CD4-positive, alpha-beta memory T cell (primary cell): ENCODE data around the gene P3H1. TPM values are rescaled to one million over a fixed set of nuclear protein-coding genes. Genes with fewer than 3 reads are reported as not detected.

Experiments used
- CTCF ChIA-PET: fragments of 350-600 bp; sonication (Branson Sonifier 250); formaldehyde crosslinking; loops from one replicate; lab custom pipeline; 2021; ENCODE audit warnings: inconsistent platforms; ENCODE audit not compliant: partially characterized antibody; lab: Charles Lee
- POLR2A ChIA-PET: fragments of 350-600 bp; sonication (Branson Sonifier 250); formaldehyde crosslinking; loops from one replicate; lab custom pipeline; 2021; ENCODE audit not compliant: partially characterized antibody; lab: Charles Lee
- DNase-seq, 5 donors: peaks; one replicate each; pipeline versions ENCODE4 v3.0.0 to v3.0.0-alpha.2; 2020 to 2022; ENCODE audit warnings: mixed read lengths in 1 of 5
- H3K27ac ChIP-seq: one replicate; pipeline ENCODE4 v1.7.0; 2013; ENCODE audit warnings: low read depth, low read length
- H3K27me3 ChIP-seq: 2 replicates; pipeline ENCODE4 v1.7.0; 2013; ENCODE audit warnings: mild to moderate bottlenecking, low read length, moderate library complexity; ENCODE audit not compliant: insufficient read depth
- H3K36me3 ChIP-seq: 2 replicates; pipeline ENCODE4 v1.7.0; 2013; ENCODE audit warnings: mild to moderate bottlenecking, low read length, moderate library complexity; ENCODE audit not compliant: insufficient read depth
- H3K4me1 ChIP-seq: 2 replicates; pipeline ENCODE4 v1.7.0; 2013; ENCODE audit warnings: mild to moderate bottlenecking, low read length, moderate library complexity; ENCODE audit not compliant: insufficient read depth
- H3K4me3 ChIP-seq, 2 donors: one replicate each; pipeline ENCODE4 v1.7.0; 2013; ENCODE audit warnings: low read length in 2 of 2, mild to moderate bottlenecking in 1 of 2
- H3K9me3 ChIP-seq, 2 donors: one replicate each; pipeline ENCODE4 v1.7.0; 2013; ENCODE audit warnings: low read length in 2 of 2, control low read depth in 1 of 2; ENCODE audit not compliant: control insufficient read depth in 1 of 2
- H3K27ac Mint-ChIP-seq, 7 donors: one replicate each; pipeline ENCODE4 v1.8.0; 2020 to 2021; ENCODE audit warnings: mixed read lengths in 7 of 7, mild to moderate bottlenecking in 6 of 7, inconsistent platforms in 3 of 7, moderate library complexity in 3 of 7
- H3K27me3 Mint-ChIP-seq, 2 donors: one replicate each; pipeline ENCODE4 v1.8.0; 2020 to 2021; ENCODE audit warnings: mixed read lengths in 2 of 2
- H3K36me3 Mint-ChIP-seq, 2 donors: one replicate each; pipeline ENCODE4 v1.8.0; 2020 to 2021; ENCODE audit warnings: mixed read lengths in 2 of 2, inconsistent platforms in 1 of 2, mild to moderate bottlenecking in 1 of 2
- H3K4me1 Mint-ChIP-seq, 4 donors: one replicate each; pipeline ENCODE4 v1.8.0; 2020 to 2021; ENCODE audit warnings: mixed read lengths in 4 of 4, mild to moderate bottlenecking in 1 of 4
- H3K4me3 Mint-ChIP-seq, 8 donors: one replicate each; pipeline ENCODE4 v1.8.0; 2020 to 2021; ENCODE audit warnings: mixed read lengths in 8 of 8, mild to moderate bottlenecking in 7 of 8, moderate library complexity in 6 of 8, inconsistent platforms in 3 of 8
- H3K9me3 Mint-ChIP-seq, 8 donors: one replicate each; pipeline ENCODE4 v1.8.0; 2020 to 2021; ENCODE audit warnings: mixed read lengths in 8 of 8, mild to moderate bottlenecking in 5 of 8, inconsistent platforms in 3 of 8, moderate library complexity in 1 of 8
- intact Hi-C: fragments of 100-400 bp; cut with micrococcal nuclease; formaldehyde crosslinking; loops from one replicate; pipeline ENCODE4 v1.15.1; 2023
- polyA plus RNA-seq, 2 donors: library from polyadenylated mRNA; unstranded; fragments of 300-500 nt; fragmentation: Illumina TruSeq; gene quantifications; one replicate each; pipeline ENCODE4 v1.2.3, GENCODE V29; 2021
- total RNA-seq, 2 experiments: library from RNA; stranded (reverse); gene quantifications; one replicate each; pipeline ENCODE4 v1.2.3, GENCODE V29; 2021

P3H1 gene
- total and polyA plus RNA-seq, 4 experiments from 2014 or later, result 7.5 to 56.6 (median 33.9) TPM

GRCh38 chr1:42806171-42806570, 39.3 kb upstream of the P3H1 start:
- Mint-ChIP-seq H3K4me1 (peaks cover 3 to 10% (median 6%) of the 10 kb centered on the region in 4 donors), H3K9me3 (no peaks in the 10 kb centered on the region), H3K36me3 (peaks cover 12 to 18% of the 10 kb centered on the region in 2 donors), H3K27me3 (no peaks in the 10 kb centered on the region), H3K4me3 (no peak overlapping the region), H3K27ac (no peak overlapping the region)
- POLR2A ChIA-PET, result interaction anchor here (1.9 to 2.6 kb wide), 2 partner anchors 10 to 39 kb away, joined by 7 to 8 read pairs; partner anchors contain the start of genes C1orf50, ERMAP and P3H1
- Histone ChIP-seq H3K4me1 (peaks cover 7% of the 10 kb centered on the region), H3K27me3 (no peaks in the 10 kb centered on the region), H3K4me3 (no peak overlapping the region), H3K9me3 (no peaks in the 10 kb centered on the region), H3K36me3 (no peaks in the 10 kb centered on the region), H3K27ac (no peak overlapping the region)
- intact Hi-C loops, result no loop called here
- no peak for DNase-seq
- CTCF ChIA-PET, result no interaction called here

- Mint-ChIP-seq H3K4me1 (peaks cover 0 to 7% (median 2%) of the 10 kb centered on the region in 4 donors), H3K27me3 (peaks cover 0 to 2% of the 10 kb centered on the region in 2 donors), H3K9me3 (no peaks in the 10 kb centered on the region), H3K27ac (no peak overlapping the region), H3K36me3 (peaks cover 12 to 13% of the 10 kb centered on the region in 2 donors), H3K4me3 (no peak overlapping the region)
- ChIA-PET POLR2A (no interaction called here), CTCF (interaction anchor here (0.6 kb wide), 1 partner anchor 72 kb away, joined by 3 read pairs; no protein-coding TSS in a partner anchor)
- Histone ChIP-seq H3K36me3 (no peaks in the 10 kb centered on the region), H3K4me1 (no peaks in the 10 kb centered on the region), H3K4me3 (no peak overlapping the region), H3K27me3 (no peaks in the 10 kb centered on the region), H3K9me3 (no peaks in the 10 kb centered on the region), H3K27ac (no peak overlapping the region)
- intact Hi-C loops, result no loop called here
- DNase-seq, result no peak
Observed at GRCh38 chr1:42801832-42802473, 35.1 kb upstream of the P3H1 start.

GRCh38 chr1:42797979-42798378, 31.2 kb upstream of the P3H1 start:
- H3K4me3 Mint-ChIP-seq, result no peak overlapping the region
- Histone ChIP-seq H3K4me3 (no peak overlapping the region), H3K9me3 (no peaks in the 10 kb centered on the region), H3K27ac (no peak overlapping the region), H3K27me3 (no peaks in the 10 kb centered on the region), H3K36me3 (no peaks in the 10 kb centered on the region), H3K4me1 (no peaks in the 10 kb centered on the region)
- DNase-seq, result no peak
- ChIA-PET POLR2A (no interaction called here), CTCF (interaction anchor here (1.5 kb wide), 1 partner anchor 15 kb away, joined by 3 read pairs; no protein-coding TSS in a partner anchor)
- H3K27me3 Mint-ChIP-seq, result peaks cover 0 to 2% of the 10 kb centered on the region in 2 donors
- no peaks in the 10 kb centered on the region for H3K4me1 Mint-ChIP-seq
- H3K27ac Mint-ChIP-seq, result no peak overlapping the region
- intact Hi-C loops, result no loop called here
- no peaks in the 10 kb centered on the region for H3K36me3 Mint-ChIP-seq
- H3K9me3 Mint-ChIP-seq, result no peaks in the 10 kb centered on the region

GRCh38 chr1:42797414-42797813, 30.6 kb upstream of the P3H1 start:
- Mint-ChIP-seq H3K27me3 (peaks cover 0 to 2% of the 10 kb centered on the region in 2 donors), H3K9me3 (no peaks in the 10 kb centered on the region)

GRCh38 chr1:42793824-42794223, 27.0 kb upstream of the P3H1 start:
- Mint-ChIP-seq H3K4me1 (no peaks in the 10 kb centered on the region), H3K4me3 (no peak overlapping the region), H3K36me3 (no peaks in the 10 kb centered on the region), H3K9me3 (no peaks in the 10 kb centered on the region), H3K27ac (no peak overlapping the region), H3K27me3 (peaks cover 0 to 2% of the 10 kb centered on the region in 2 donors)
- ChIA-PET POLR2A (interaction anchor here (1.0 kb wide), 1 partner anchor 23 kb away, joined by 4 read pairs; the partner anchor contains the start of gene ERMAP), CTCF (no interaction called here)
- no peaks in the 10 kb centered on the region for H3K4me1 ChIP-seq
- no peaks in the 10 kb centered on the region for H3K9me3 ChIP-seq
- no peaks in the 10 kb centered on the region for H3K36me3 ChIP-seq
- no peak for DNase-seq
- no peaks in the 10 kb centered on the region for H3K27me3 ChIP-seq
- intact Hi-C loops, result no loop called here
- H3K27ac ChIP-seq, result no peak overlapping the region
- H3K4me3 ChIP-seq, result no peak overlapping the region

More at GRCh38 chr1:42797414-42797813, 30.6 kb upstream of the P3H1 start:
- Mint-ChIP-seq H3K36me3 (no peaks in the 10 kb centered on the region), H3K4me1 (no peaks in the 10 kb centered on the region), H3K4me3 (no peak overlapping the region), H3K27ac (no peak overlapping the region)
- POLR2A ChIA-PET, result no interaction called here
- CTCF ChIA-PET, result interaction anchor here (1.5 kb wide), 1 partner anchor 15 kb away, joined by 3 read pairs; no protein-coding TSS in a partner anchor
- Histone ChIP-seq H3K27me3 (no peaks in the 10 kb centered on the region), H3K4me3 (no peak overlapping the region), H3K36me3 (no peaks in the 10 kb centered on the region), H3K9me3 (no peaks in the 10 kb centered on the region), H3K4me1 (no peaks in the 10 kb centered on the region), H3K27ac (no peak overlapping the region)
- intact Hi-C loops, result no loop called here
- DNase-seq, result no peak

GRCh38 chr1:42788021-42788420, 21.2 kb upstream of the P3H1 start:
- Mint-ChIP-seq H3K4me1 (peaks cover 7 to 23% (median 12%) of the 10 kb centered on the region in 4 donors), H3K9me3 (no peaks in the 10 kb centered on the region), H3K4me3 (peak overlapping the region in 1 of 8 donors; percentile 6), H3K27ac (peak overlapping the region in 1 of 7 donors; percentile 19), H3K36me3 (peaks cover 3% of the 10 kb centered on the region in 2 donors), H3K27me3 (no peaks in the 10 kb centered on the region)
- Histone ChIP-seq H3K4me3 (no peak overlapping the region), H3K27ac (no peak overlapping the region), H3K4me1 (peaks cover 14% of the 10 kb centered on the region), H3K36me3 (no peaks in the 10 kb centered on the region), H3K27me3 (no peaks in the 10 kb centered on the region), H3K9me3 (no peaks in the 10 kb centered on the region)
- intact Hi-C loops, result no loop called here
- CTCF ChIA-PET, result no interaction called here
- POLR2A ChIA-PET, result no interaction called here
- no peak for DNase-seq

- Histone ChIP-seq H3K4me1 (peaks cover 14% of the 10 kb centered on the region), H3K27ac (no peak overlapping the region), H3K27me3 (no peaks in the 10 kb centered on the region), H3K36me3 (no peaks in the 10 kb centered on the region), H3K9me3 (no peaks in the 10 kb centered on the region), H3K4me3 (no peak overlapping the region)
- Mint-ChIP-seq H3K4me3 (peak overlapping the region in 7 of 8 donors; percentile 85 to 94 (median 89)), H3K4me1 (peaks cover 8 to 23% (median 13%) of the 10 kb centered on the region in 4 donors), H3K27ac (peak overlapping the region in 4 of 7 donors; percentile 21 to 90 (median 56)), H3K36me3 (peaks cover 8 to 10% of the 10 kb centered on the region in 2 donors), H3K27me3 (no peaks in the 10 kb centered on the region), H3K9me3 (peaks cover 0 to 2% (median 0%) of the 10 kb centered on the region in 8 donors)
- ChIA-PET POLR2A (interaction anchor here (1.6 to 2.9 kb wide), 2 partner anchors 19 to 21 kb away, joined by 4 to 16 read pairs; partner anchors contain the start of genes C1orf50 and P3H1), CTCF (interaction anchor here (1.5 kb wide), 1 partner anchor 40 kb away, joined by 4 read pairs; no protein-coding TSS in a partner anchor)
- DNase-seq, result no peak
- intact Hi-C loops, result no loop called here
Observed at GRCh38 chr1:42786097-42786496, 19.3 kb upstream of the P3H1 start.
